GM12872 (cell line): ENCODE results near the gene CLEC20A.
A peak's percentile ranks its signal among the peaks of the same experiment; 100 is the strongest.

ENCODE experiments used
- TF ChIP-seq, protein P1 (sequence below): IDR thresholded peaks from 3 replicates; pipeline ENCODE4 v1.5.1; 2011; ENCODE audit warnings: low read depth, mild to moderate bottlenecking, low read length, moderate library complexity; ENCODE audit not compliant: insufficient read depth

The CLEC20A gene

GRCh38 chr1:178496410-178497135 is at the start of gene CLEC20A:
Gene CLEC20A (minus strand): TSS chr1:178496964. CDS start chr1:178496939, 25 bp downstream.
- TF ChIP-seq, protein P1, sequence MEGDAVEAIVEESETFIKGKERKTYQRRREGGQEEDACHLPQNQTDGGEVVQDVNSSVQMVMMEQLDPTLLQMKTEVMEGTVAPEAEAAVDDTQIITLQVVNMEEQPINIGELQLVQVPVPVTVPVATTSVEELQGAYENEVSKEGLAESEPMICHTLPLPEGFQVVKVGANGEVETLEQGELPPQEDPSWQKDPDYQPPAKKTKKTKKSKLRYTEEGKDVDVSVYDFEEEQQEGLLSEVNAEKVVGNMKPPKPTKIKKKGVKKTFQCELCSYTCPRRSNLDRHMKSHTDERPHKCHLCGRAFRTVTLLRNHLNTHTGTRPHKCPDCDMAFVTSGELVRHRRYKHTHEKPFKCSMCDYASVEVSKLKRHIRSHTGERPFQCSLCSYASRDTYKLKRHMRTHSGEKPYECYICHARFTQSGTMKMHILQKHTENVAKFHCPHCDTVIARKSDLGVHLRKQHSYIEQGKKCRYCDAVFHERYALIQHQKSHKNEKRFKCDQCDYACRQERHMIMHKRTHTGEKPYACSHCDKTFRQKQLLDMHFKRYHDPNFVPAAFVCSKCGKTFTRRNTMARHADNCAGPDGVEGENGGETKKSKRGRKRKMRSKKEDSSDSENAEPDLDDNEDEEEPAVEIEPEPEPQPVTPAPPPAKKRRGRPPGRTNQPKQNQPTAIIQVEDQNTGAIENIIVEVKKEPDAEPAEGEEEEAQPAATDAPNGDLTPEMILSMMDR = no peak

DNA sequence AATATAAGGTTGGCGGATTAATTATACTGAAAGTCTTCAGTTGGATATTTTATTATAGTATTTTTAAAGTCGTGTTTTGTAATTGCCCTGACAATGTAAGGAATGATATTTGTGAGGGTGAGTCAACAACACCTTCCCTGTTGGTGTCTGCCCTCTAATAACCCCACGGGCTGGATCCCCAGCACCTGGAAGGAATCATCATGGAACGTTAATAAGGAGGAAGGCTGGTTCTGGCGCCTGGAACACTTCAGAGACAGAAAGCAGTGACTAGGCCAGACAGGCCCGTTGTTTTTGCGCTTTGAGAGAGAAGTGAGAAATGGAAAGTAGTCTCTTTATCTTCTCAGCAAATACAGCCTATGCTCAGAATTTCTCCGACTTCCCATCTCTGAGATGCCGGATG is 47.8 kb upstream of the CLEC20A start:
- TF ChIP-seq, protein P1 = no peak

DNA sequence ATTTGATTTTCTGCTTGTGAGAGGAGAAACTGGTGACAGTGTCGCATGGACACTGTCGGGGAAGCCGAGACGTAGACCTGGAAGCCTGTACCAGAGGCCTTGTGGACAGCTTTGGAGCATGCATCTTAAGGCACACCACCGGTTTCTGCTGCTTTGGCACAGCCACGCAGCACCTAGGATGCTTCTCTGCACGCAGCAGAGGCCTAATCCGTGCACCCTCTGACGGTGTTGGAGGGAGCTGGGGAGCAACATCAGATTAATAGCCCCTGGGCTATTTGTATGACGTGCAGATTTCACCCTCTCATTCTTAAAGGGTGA is 46.5 kb upstream of the CLEC20A start:
- TF ChIP-seq, protein P1 = no peak

- TF ChIP-seq, protein P1 = peak; percentile 90
Observed at GRCh38 chr1:178542554-178543289, 46.0 kb upstream of the CLEC20A start.

GRCh38 chr1:178541829-178542553 is 45.2 kb upstream of the CLEC20A start:
- TF ChIP-seq, protein P1 = no peak

- TF ChIP-seq, protein P1 = no peak
Observed at GRCh38 chr1:178541379-178541778, 44.6 kb upstream of the CLEC20A start.

GRCh38 chr1:178540646-178541045 is 43.9 kb upstream of the CLEC20A start:
- TF ChIP-seq, protein P1 = no peak
